PC-9 (cell line): ENCODE data around the gene SMKR1.

Source experiments
- CTCF ChIP-seq: fragments of 200-600 bp; sonication (generic); conservative IDR thresholded peaks from 2 replicates; pipeline ENCODE4 v1.6.1; 2017; ENCODE audit warnings: mixed run types, antibody characterized with exemption, mild to moderate bottlenecking, moderate library complexity
- EZH2 ChIP-seq: fragments of 200-600 bp; sonication (generic); IDR thresholded peaks from 2 replicates; pipeline ENCODE4 v1.8.0; 2017; ENCODE audit warnings: antibody characterized with exemption, low read depth

GRCh38 chr7:129480674-129481363 lies 21.5 kb upstream of the SMKR1 start:
- TF ChIP-seq CTCF (no peak), EZH2 (no peak)
